Prostate gland (tissue), 2 donors: ENCODE results near the gene EPYC. TPM values are rescaled to one million over a fixed set of nuclear protein-coding genes. Genes with fewer than 3 reads are reported as not detected.
A peak's percentile ranks its signal among the peaks of the same experiment; 100 is the strongest.

Source experiments
- DNase-seq: peaks from one replicate; pipeline ENCODE4 v3.0.0-alpha.2; 2019; ENCODE audit warnings: low spot score
- H3K27ac ChIP-seq, 2 donors: fragments of 200-600 bp; sonication (generic); 2 replicates each; pipeline ENCODE4 v1.5.1; 2017 to 2019
- H3K27me3 ChIP-seq: fragments of 200-600 bp; sonication (generic); replicated peaks from 2 replicates; pipeline ENCODE4 v1.5.1; 2019; ENCODE audit not compliant: insufficient read depth
- H3K36me3 ChIP-seq, 2 donors: fragments of 200-600 bp; sonication (generic); 1 replicate in 1 of 2; 2 replicates in 1 of 2; pipeline versions ENCODE4 v1.5.1 to v1.8.1; 2017 to 2019
- H3K4me1 ChIP-seq: fragments of 200-600 bp; sonication (generic); replicated peaks from 2 replicates; pipeline ENCODE4 v1.5.1; 2019
- H3K4me3 ChIP-seq, 2 donors: fragments of 200-600 bp; sonication (generic); 2 replicates each; pipeline ENCODE4 v1.5.1; 2017 to 2019
- H3K9me3 ChIP-seq: fragments of 200-600 bp; sonication (generic); 2 replicates; pipeline ENCODE4 v1.5.1; 2017
- POLR2A ChIP-seq: fragments of 450-650 bp; IDR thresholded peaks from one replicate; pipeline ENCODE4 v1.6.1; 2016; ENCODE audit warnings: antibody characterized with exemption, mild to moderate bottlenecking
- POLR2AphosphoS5 ChIP-seq: sonication (generic); formaldehyde crosslinking; IDR thresholded peaks from one replicate; pipeline ENCODE4 v1.6.1; 2017; ENCODE audit warnings: antibody characterized with exemption
- WGBS: methylation state at CpG from one replicate; pipeline ENCODE4 v1.1.5; 2018; 5-methylcytosine and 5-hydroxymethylcytosine counted together
- intact Hi-C: fragments of 100-400 bp; cut with DNase I; formaldehyde crosslinking; loops from one replicate; pipeline ENCODE4 v1.14.2; 2022
- total RNA-seq, 2 donors: library from RNA; depleted of rRNA; stranded (reverse); fragments of >200 nt; gene quantifications; one replicate each; pipeline ENCODE4 v1.1.0, GENCODE V29; 2016
- TF ChIP-seq, protein P1 (sequence below), 4 experiments: fragments of 200-600 bp in 2 of 4; fragments of 450-650 bp in 2 of 4; sonication (generic) in 2 of 4; IDR thresholded peaks; 1 replicate in 3 of 4; 2 replicates in 1 of 4; pipeline ENCODE4 v1.5.1; 2016 to 2019; ENCODE audit warnings: antibody characterized with exemption in 4 of 4, mild to moderate bottlenecking in 2 of 4, moderate library complexity in 2 of 4

Gene EPYC
- total RNA-seq, 2 donors from 2014 or later = not detected

DNA sequence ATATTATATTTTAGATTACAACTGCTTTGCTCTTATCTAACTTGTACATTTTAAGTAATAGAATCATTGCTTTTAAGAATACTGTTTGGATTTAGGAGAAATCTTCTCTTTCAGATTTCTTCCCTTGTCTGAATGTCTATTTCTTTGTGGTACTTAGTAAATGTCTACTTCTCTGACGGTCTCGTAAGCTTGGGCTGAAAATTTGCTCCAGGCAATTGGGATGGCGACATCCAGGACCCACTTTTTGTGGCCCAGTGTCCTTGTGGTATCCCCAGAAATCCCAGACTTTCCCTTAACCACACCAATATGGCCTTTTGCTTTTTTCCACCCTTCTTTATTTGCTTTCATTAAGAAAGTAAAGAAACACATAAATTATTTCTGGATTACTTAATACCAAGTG is 25.8 kb downstream of the EPYC start:
- WGBS = 91% methylated on average over 3 of the region's 3 CpGs
- no peaks in the 10 kb centered on the region for H3K9me3 ChIP-seq
- TF ChIP-seq POLR2AphosphoS5 = no peak
- TF ChIP-seq POLR2A = no peak
- TF ChIP-seq, protein P1, sequence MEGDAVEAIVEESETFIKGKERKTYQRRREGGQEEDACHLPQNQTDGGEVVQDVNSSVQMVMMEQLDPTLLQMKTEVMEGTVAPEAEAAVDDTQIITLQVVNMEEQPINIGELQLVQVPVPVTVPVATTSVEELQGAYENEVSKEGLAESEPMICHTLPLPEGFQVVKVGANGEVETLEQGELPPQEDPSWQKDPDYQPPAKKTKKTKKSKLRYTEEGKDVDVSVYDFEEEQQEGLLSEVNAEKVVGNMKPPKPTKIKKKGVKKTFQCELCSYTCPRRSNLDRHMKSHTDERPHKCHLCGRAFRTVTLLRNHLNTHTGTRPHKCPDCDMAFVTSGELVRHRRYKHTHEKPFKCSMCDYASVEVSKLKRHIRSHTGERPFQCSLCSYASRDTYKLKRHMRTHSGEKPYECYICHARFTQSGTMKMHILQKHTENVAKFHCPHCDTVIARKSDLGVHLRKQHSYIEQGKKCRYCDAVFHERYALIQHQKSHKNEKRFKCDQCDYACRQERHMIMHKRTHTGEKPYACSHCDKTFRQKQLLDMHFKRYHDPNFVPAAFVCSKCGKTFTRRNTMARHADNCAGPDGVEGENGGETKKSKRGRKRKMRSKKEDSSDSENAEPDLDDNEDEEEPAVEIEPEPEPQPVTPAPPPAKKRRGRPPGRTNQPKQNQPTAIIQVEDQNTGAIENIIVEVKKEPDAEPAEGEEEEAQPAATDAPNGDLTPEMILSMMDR (IDR thresholded peaks at IDR 0.05) = no peak
- no peaks in the 10 kb centered on the region for H3K27me3 ChIP-seq
- H3K4me1 ChIP-seq = no peaks in the 10 kb centered on the region
- H3K27ac ChIP-seq = no peak overlapping the region
- DNase-seq = no peak
- intact Hi-C loops = loop anchor here (5.0 kb wide), 1 partner anchor 378 kb away; no protein-coding TSS in a partner anchor
- no peak overlapping the region for H3K4me3 ChIP-seq
- H3K36me3 ChIP-seq = no peaks in the 10 kb centered on the region

DNA sequence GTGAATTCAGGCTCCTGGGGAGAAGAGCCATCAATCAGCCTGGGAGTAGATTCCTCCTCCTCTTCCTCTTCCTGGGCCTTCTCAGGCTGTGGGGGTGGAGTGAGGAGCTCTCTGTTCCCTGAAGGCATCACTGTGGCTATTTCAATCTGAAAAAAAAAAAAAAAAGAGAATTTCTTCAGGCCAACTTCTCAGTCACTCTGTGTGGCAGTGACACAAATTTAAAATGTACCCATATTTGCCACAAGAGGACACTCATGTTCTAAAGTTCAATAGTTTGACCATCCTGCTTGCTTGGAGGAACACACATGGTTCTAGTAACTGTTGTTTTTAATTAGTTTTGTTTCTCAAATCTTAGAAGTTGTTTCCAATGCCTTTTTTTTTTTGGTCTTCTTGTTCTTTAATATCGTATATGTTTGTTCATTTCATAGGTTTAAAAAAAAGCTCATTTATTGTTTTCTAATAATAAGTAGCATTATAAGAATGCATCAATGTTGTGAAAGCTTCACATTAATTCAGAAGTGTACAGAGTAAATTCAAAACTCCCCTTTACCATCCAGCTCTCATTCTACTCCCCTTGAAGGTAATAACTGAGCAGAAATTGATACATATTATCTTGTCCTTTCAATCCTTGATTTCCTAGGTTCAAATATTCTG is 26.5 kb downstream of the EPYC start:
- H3K27ac ChIP-seq = no peak overlapping the region
- 25% methylated on average over 1 of the region's 1 CpG for WGBS
- DNase-seq = no peak
- no peaks in the 10 kb centered on the region for H3K36me3 ChIP-seq
- no peak overlapping the region for H3K4me3 ChIP-seq
- intact Hi-C loops = loop anchor here (5.0 kb wide), 1 partner anchor 379 kb away; no protein-coding TSS in a partner anchor
- H3K4me1 ChIP-seq = no peaks in the 10 kb centered on the region
- TF ChIP-seq POLR2AphosphoS5 = no peak
- TF ChIP-seq, protein P1 (IDR thresholded peaks at IDR 0.05) = peak; percentile 26 to 75 (median 63)
- no peaks in the 10 kb centered on the region for H3K9me3 ChIP-seq
- no peaks in the 10 kb centered on the region for H3K27me3 ChIP-seq

DNA sequence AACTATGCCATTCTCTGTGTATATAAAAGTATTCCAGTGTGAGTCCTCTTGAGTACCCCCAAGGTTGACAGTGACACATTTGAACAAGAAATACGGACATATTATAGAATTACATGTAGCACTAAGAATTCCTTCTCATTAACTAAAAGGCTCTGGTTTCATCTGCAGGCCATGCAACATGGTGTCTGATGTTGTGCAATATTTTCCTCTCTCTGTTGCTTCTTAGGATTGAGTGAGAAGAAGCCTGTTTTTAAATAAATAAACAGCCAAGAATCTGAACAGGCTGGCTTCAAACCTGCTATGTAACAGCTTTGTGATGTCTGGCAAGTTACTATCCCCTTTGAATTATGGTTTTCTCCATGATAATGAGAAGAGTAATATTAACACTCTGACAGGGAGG is 27.5 kb downstream of the EPYC start:
- no peak overlapping the region for H3K27ac ChIP-seq
- intact Hi-C loops = loop anchor here (5.0 kb wide), 1 partner anchor 380 kb away; no protein-coding TSS in a partner anchor
- H3K4me1 ChIP-seq = no peaks in the 10 kb centered on the region
- H3K4me3 ChIP-seq = no peak overlapping the region
- no peaks in the 10 kb centered on the region for H3K9me3 ChIP-seq
- H3K27me3 ChIP-seq = no peaks in the 10 kb centered on the region
- H3K36me3 ChIP-seq = no peaks in the 10 kb centered on the region
- no peak for DNase-seq
- no peak for TF ChIP-seq POLR2AphosphoS5
- no peak for TF ChIP-seq POLR2A
- TF ChIP-seq, protein P1 (IDR thresholded peaks at IDR 0.05) = no peak
- WGBS = 83% methylated on average over 1 of the region's 1 CpG

DNA sequence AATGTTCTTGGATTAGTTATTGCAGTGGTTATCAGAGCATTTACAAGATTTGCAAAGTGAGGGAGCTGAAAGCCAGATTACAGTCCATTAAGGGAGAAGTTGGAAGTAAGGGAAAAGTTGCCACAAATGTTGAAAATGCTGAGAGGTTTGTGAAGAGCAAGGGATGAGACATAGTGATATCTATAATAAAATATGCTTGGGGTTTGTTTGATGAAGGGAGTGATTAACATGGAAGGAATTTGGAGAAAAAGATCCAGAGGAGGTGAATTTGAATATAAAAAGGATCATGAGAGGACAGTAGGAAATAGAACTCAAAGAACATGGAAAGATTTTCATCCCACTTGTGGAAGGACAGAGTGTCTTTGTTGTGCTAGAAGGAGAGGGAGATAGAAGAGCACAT is 30.5 kb downstream of the EPYC start:
- Histone ChIP-seq H3K4me1 (no peaks in the 10 kb centered on the region), H3K36me3 (no peaks in the 10 kb centered on the region), H3K9me3 (no peaks in the 10 kb centered on the region), H3K27me3 (no peaks in the 10 kb centered on the region), H3K4me3 (no peak overlapping the region), H3K27ac (no peak overlapping the region)
- intact Hi-C loops = no loop called here
- DNase-seq = no peak
- no peak for TF ChIP-seq POLR2AphosphoS5
- TF ChIP-seq POLR2A = no peak
- TF ChIP-seq, protein P1 (IDR thresholded peaks at IDR 0.05) = no peak

DNA sequence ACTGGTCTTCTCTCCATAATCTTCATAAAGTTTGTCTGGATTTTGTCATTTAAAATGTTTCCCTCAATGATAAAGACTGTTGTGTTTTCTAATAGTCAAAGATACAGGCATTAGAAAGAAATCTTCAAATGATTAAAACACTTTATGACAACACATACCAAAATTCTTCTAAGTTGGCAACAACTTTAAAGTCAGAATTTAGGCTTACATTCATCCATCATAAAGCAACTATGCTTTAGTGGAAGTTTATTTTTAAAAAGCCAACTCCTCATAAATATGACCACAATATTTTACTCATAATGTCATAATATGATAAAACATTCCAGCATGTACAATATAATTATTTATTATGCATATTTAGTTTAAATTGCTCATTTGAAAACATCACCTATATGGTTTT is 32.5 kb downstream of the EPYC start:
- TF ChIP-seq, protein P1 (IDR thresholded peaks at IDR 0.05) = no peak
- TF ChIP-seq POLR2A = no peak
- no peak for TF ChIP-seq POLR2AphosphoS5
- H3K4me3 ChIP-seq = no peak overlapping the region
- intact Hi-C loops = no loop called here

More for the DNA sequence above, 32.5 kb downstream of the EPYC start:
- H3K9me3 ChIP-seq = no peaks in the 10 kb centered on the region
- H3K36me3 ChIP-seq = no peaks in the 10 kb centered on the region
- no peak for DNase-seq
- no peak overlapping the region for H3K27ac ChIP-seq
- no peaks in the 10 kb centered on the region for H3K4me1 ChIP-seq
- H3K27me3 ChIP-seq = no peaks in the 10 kb centered on the region
